ENCODE results near the gene ZNF385B.

ZNF385B gene

DNA sequence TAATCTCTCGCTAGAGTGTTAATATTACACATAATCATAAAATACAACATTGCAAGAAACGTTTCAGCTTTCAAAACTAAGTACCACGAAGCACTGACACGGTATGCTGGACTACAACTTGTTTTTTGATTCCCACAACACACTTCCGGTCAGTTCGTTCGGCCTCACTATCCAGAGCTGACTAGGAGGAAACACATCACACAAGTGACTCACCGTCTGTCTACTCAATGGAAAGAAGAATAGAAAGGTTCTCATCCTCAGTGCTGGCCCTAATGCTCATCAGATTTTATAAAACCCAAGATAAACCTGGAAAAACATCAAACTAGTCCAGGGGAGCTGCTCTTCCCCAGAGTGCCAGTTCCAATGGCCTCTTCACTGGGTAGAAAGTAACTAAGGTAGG is 42.9 kb downstream of the ZNF385B start:
- no peak for TF ChIP-seq POLR2AphosphoS5 (IDR thresholded peaks at IDR 0.05; ENCODE audit: low read depth, low read length)
- no peak for TF ChIP-seq SIN3A (IDR thresholded peaks at IDR 0.05; ENCODE audit: borderline replicate concordance, insufficient read depth, low read length)
- TF ChIP-seq FOXP2 (optimal IDR thresholded peaks at IDR 0.05; ENCODE audit: borderline replicate concordance, extremely low read depth, extremely low read length, insufficient read depth) = no peak

DNA sequence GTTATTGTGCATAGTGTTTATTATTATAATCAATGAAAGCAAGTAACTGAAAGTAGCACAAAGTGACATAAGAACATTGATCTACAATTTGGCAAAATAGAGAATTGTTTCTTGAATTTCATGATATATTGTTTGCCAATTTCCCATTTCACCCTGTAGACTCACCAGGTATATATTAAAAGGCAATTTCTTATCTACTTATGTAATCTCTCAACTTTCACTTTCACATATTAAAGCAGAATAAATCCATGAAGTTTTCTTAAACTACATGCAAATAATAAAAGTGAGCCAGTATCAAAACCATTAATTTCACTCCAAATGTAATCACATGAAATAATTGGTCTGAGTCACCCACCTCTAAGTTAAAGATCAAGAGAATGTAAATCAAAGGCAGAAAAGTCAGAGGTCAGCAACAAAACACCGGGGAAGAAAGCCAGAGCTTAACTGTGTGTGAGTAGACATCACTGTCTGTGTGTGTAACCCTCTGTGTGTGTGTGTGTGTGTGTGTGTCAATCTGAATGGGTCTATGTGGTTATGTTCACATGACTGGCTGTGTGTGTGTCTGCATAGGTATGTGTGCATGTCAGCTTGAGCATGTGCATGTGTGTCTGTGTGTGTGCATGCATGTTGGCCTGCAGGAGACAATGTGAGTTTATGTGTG is 44.1 kb downstream of the ZNF385B start:
- TF ChIP-seq SIN3A (IDR thresholded peaks at IDR 0.05; ENCODE audit: borderline replicate concordance, insufficient read depth, low read length) (no peak), TAF1 (IDR thresholded peaks at IDR 0.05; ENCODE audit: borderline replicate concordance, insufficient read depth, low read length) (no peak), FOXP2 (optimal IDR thresholded peaks at IDR 0.05; ENCODE audit: borderline replicate concordance, extremely low read depth, extremely low read length, insufficient read depth) (no peak), POLR2AphosphoS5 (IDR thresholded peaks at IDR 0.05; ENCODE audit: low read depth, low read length) (no peak)
- TF ChIP-seq, protein P1, sequence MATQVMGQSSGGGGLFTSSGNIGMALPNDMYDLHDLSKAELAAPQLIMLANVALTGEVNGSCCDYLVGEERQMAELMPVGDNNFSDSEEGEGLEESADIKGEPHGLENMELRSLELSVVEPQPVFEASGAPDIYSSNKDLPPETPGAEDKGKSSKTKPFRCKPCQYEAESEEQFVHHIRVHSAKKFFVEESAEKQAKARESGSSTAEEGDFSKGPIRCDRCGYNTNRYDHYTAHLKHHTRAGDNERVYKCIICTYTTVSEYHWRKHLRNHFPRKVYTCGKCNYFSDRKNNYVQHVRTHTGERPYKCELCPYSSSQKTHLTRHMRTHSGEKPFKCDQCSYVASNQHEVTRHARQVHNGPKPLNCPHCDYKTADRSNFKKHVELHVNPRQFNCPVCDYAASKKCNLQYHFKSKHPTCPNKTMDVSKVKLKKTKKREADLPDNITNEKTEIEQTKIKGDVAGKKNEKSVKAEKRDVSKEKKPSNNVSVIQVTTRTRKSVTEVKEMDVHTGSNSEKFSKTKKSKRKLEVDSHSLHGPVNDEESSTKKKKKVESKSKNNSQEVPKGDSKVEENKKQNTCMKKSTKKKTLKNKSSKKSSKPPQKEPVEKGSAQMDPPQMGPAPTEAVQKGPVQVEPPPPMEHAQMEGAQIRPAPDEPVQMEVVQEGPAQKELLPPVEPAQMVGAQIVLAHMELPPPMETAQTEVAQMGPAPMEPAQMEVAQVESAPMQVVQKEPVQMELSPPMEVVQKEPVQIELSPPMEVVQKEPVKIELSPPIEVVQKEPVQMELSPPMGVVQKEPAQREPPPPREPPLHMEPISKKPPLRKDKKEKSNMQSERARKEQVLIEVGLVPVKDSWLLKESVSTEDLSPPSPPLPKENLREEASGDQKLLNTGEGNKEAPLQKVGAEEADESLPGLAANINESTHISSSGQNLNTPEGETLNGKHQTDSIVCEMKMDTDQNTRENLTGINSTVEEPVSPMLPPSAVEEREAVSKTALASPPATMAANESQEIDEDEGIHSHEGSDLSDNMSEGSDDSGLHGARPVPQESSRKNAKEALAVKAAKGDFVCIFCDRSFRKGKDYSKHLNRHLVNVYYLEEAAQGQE (IDR thresholded peaks at IDR 0.05; ENCODE audit: insufficient read depth in 1 of 2, low read depth in 2 of 2, low read length in 2 of 2) = no peak

DNA sequence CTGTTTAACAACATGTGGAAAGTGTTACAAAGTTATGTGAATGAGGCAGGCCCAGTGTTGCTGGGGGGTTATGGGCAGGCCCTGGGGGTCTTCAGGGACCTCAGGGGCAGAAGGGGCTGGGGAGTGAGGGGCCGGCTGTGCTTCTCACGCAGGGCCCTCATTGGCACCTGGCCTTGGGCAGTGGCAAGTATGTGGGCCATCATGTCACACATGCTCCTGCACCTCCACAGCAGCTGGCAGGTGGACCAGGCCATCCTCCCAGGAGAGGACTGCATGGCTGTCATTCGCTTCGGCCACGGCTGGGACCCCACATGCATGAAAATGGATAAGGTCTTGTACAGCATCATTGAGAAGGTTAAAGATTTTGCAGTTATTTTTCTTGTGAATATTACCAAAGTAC is 47.4 kb downstream of the ZNF385B start:
- TF ChIP-seq SIN3A (IDR thresholded peaks at IDR 0.05; ENCODE audit: borderline replicate concordance, insufficient read depth, low read length) = no peak
- TF ChIP-seq POLR2AphosphoS5 (IDR thresholded peaks at IDR 0.05; ENCODE audit: low read depth, low read length) = no peak
- TF ChIP-seq FOXP2 (optimal IDR thresholded peaks at IDR 0.05; ENCODE audit: borderline replicate concordance, extremely low read depth, extremely low read length, insufficient read depth) = no peak
- TF ChIP-seq, protein P1 (IDR thresholded peaks at IDR 0.05; ENCODE audit: insufficient read depth in 1 of 2, low read depth in 2 of 2, low read length in 2 of 2) = no peak
- no peak for TF ChIP-seq TAF1 (IDR thresholded peaks at IDR 0.05; ENCODE audit: borderline replicate concordance, insufficient read depth, low read length)

DNA sequence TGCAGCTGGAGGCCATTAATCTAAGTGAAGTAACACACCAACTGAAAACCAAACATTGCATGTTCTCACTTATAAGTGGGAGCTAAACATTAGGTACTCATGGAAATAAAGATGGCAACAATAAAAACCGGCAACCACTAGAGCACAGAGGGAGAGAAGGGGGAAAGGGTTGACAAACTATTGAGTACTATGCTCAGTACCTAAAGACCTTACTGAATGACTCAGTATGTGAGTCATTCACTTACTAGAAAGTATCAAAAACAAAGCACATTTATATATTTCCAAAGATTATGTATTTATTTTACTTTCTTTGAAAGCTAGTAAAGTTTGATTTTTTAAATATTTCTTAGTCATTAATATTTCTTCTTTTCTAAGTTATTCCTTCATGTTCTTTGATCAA is 48.9 kb downstream of the ZNF385B start:
- TF ChIP-seq POLR2AphosphoS5 (IDR thresholded peaks at IDR 0.05; ENCODE audit: low read depth, low read length) (no peak), TAF1 (IDR thresholded peaks at IDR 0.05; ENCODE audit: borderline replicate concordance, insufficient read depth, low read length) (no peak), FOXP2 (optimal IDR thresholded peaks at IDR 0.05; ENCODE audit: borderline replicate concordance, extremely low read depth, extremely low read length, insufficient read depth) (no peak), SIN3A (IDR thresholded peaks at IDR 0.05; ENCODE audit: borderline replicate concordance, insufficient read depth, low read length) (no peak)
- TF ChIP-seq, protein P1 (IDR thresholded peaks at IDR 0.05; ENCODE audit: insufficient read depth in 1 of 2, low read depth in 2 of 2, low read length in 2 of 2) = no peak

DNA sequence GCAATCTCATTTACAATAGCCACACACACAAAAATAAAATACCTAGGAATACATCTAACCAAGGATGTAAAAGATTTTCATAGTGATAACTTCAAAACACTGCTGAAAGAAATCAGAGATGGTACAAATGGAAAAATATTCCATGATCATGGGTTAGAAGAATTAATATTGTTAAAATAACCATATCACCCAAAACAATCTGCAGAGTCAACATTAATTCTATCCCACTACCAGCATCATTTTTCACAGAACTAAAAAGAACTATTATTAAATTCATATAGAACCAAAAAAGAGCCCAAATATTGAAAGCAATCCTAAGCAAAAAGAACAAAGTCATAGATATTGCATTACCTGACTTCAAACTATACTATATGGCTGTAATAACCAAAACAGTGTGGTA is 50.4 kb downstream of the ZNF385B start:
- TF ChIP-seq POLR2AphosphoS5 (IDR thresholded peaks at IDR 0.05; ENCODE audit: low read depth, low read length) = no peak
- TF ChIP-seq SIN3A (IDR thresholded peaks at IDR 0.05; ENCODE audit: borderline replicate concordance, insufficient read depth, low read length) = no peak
- TF ChIP-seq, protein P1 (IDR thresholded peaks at IDR 0.05; ENCODE audit: insufficient read depth in 1 of 2, low read depth in 2 of 2, low read length in 2 of 2) = no peak
- no peak for TF ChIP-seq FOXP2 (optimal IDR thresholded peaks at IDR 0.05; ENCODE audit: borderline replicate concordance, extremely low read depth, extremely low read length, insufficient read depth)
- TF ChIP-seq TAF1 (IDR thresholded peaks at IDR 0.05; ENCODE audit: borderline replicate concordance, insufficient read depth, low read length) = no peak
